Left ventricle myocardium inferior (tissue), 1 donor: Measurements from ENCODE around the gene PPARG. TPM values are rescaled to one million over a fixed set of nuclear protein-coding genes. Genes with fewer than 3 reads are reported as not detected.
A peak's percentile ranks its signal among the peaks of the same experiment; 100 is the strongest.

Experiments
- DNase-seq: peaks from one replicate; pipeline ENCODE4 v3.0.0-alpha.2; 2020
- H3K27ac ChIP-seq: fragments of 200-600 bp; replicated peaks from 2 replicates; pipeline ENCODE4 v1.8.0; 2021
- H3K27me3 ChIP-seq: fragments of 200-600 bp; 2 replicates; pipeline ENCODE4 v1.8.0; 2021; ENCODE audit warnings: low read depth
- H3K36me3 ChIP-seq: fragments of 200-600 bp; 2 replicates; pipeline ENCODE4 v1.8.0; 2021
- H3K4me1 ChIP-seq: fragments of 200-600 bp; 2 replicates; pipeline ENCODE4 v1.8.0; 2021
- H3K4me3 ChIP-seq: fragments of 200-600 bp; 2 replicates; pipeline ENCODE4 v1.8.0; 2021; ENCODE audit warnings: mild to moderate bottlenecking, moderate library complexity
- H3K9me3 ChIP-seq: fragments of 200-600 bp; replicated peaks from 2 replicates; pipeline ENCODE4 v1.8.0; 2021
- intact Hi-C: fragments of 100-400 bp; cut with micrococcal nuclease; formaldehyde crosslinking; loops from one replicate; pipeline ENCODE4 v1.11.0; 2022
- total RNA-seq: library from RNA; stranded (reverse); fragmentation: NEBNext Ultra II Directional; extraction: Animal tissue kit (Norgen Biotek cat#: 25700); gene quantifications from one replicate; pipeline ENCODE4 v1.2.1, GENCODE V29; 2021
- TF ChIP-seq, protein P1 (sequence below): fragments of 200-600 bp; IDR thresholded peaks from 2 replicates; pipeline ENCODE4 v1.8.0; 2021; ENCODE audit warnings: antibody characterized with exemption, mild to moderate bottlenecking, borderline replicate concordance
- donor health status: DM: no; HTN: yes; CAD: no; lungs with severe emphysema.

Gene PPARG
- total RNA-seq, 1 donor from 2014 or later: 15.6 TPM

DNA sequence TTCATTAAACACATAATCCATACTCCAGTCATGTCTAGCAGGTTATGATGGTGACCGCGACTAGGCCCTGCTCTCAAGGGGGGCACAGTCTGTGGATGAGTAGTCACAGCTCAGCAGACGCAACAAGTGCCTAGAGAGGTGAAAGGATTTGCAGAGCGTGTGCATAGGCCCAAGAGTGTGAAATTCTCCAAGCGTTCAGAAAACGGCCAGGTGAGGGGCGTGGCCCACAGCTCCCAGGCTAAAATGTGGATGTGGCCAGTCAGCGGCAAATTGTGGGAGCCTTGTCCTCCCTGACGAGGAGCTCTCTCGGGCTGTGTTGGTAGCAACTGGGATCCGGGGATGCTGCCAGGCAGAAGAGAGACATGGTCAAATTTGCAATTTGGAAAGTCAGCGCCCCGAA lies 149.0 kb downstream of the PPARG start:
- Histone ChIP-seq H3K36me3 (peaks cover 11% of the 10 kb centered on the region), H3K9me3 (no peaks in the 10 kb centered on the region), H3K27me3 (no peaks in the 10 kb centered on the region), H3K4me3 (no peak overlapping the region), H3K4me1 (peaks cover 29% of the 10 kb centered on the region), H3K27ac (no peak overlapping the region)
- intact Hi-C loops: no loop called here
- TF ChIP-seq, protein P1, sequence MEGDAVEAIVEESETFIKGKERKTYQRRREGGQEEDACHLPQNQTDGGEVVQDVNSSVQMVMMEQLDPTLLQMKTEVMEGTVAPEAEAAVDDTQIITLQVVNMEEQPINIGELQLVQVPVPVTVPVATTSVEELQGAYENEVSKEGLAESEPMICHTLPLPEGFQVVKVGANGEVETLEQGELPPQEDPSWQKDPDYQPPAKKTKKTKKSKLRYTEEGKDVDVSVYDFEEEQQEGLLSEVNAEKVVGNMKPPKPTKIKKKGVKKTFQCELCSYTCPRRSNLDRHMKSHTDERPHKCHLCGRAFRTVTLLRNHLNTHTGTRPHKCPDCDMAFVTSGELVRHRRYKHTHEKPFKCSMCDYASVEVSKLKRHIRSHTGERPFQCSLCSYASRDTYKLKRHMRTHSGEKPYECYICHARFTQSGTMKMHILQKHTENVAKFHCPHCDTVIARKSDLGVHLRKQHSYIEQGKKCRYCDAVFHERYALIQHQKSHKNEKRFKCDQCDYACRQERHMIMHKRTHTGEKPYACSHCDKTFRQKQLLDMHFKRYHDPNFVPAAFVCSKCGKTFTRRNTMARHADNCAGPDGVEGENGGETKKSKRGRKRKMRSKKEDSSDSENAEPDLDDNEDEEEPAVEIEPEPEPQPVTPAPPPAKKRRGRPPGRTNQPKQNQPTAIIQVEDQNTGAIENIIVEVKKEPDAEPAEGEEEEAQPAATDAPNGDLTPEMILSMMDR: no peak
- no peak for DNase-seq

DNA sequence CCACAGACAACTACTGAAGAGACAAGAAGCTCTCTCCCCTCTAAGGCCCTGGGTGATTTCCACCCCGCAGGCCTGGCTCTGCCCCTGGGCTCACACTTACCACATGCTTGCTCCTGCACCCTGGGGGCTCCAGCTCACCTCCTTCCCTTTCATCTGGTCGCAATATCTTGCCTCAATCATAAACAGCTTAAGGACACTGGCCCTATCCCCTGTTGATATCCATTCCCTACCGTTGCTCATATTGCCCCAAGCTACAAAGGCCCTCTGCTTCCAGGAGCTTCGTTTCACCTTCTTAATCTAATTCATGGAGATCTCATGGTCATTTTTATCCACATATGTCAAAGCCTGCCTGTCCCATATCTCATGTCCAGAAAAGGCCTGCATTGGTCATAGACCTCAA lies 149.4 kb downstream of the PPARG start:
- TF ChIP-seq, protein P1: no peak
- H3K4me1 ChIP-seq: peaks cover 33% of the 10 kb centered on the region
- no peak overlapping the region for H3K27ac ChIP-seq
- no peaks in the 10 kb centered on the region for H3K27me3 ChIP-seq
- intact Hi-C loops: no loop called here
- no peak overlapping the region for H3K4me3 ChIP-seq
- H3K36me3 ChIP-seq: peaks cover 11% of the 10 kb centered on the region
- no peaks in the 10 kb centered on the region for H3K9me3 ChIP-seq
- DNase-seq: no peak

DNA sequence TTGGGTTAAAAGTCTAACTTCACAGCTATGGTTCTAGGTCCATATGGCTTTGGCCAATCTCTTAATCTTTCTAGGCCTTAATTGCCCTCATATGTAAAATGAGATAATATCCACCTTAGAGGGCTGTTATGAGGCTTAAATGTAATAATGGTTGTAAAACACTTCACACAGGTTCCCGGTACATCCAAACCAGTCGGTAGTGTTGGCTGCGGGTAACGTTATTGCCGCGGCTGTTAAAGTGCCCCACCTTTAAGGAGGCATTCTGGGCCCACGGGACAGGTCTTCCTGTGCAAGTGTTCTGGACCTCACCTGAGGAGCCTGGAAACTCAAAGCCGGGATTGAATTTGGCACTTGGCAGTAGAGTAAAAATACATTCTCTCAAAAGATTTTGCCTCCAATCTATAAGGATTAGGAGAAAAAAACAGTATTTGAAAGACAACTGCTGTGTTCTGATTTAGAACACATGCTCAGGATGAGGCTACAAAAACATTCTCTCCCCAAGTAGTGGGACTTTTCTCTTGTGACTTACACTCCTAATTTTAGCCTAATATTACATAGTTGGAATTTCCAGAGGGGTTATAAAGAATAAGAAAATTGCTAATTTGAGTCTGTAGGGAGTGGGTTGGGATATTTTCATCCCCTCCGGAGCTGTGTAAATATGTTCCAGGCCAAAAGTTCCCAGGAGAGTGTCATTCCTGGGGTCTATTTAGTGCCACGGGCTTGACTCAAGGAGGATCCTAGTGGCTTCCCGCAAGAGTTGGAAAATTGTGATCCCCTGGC lies 150.5 kb downstream of the PPARG start:
- Histone ChIP-seq H3K27me3 (no peaks in the 10 kb centered on the region), H3K36me3 (peaks cover 5% of the 10 kb centered on the region), H3K4me3 (no peak overlapping the region), H3K4me1 (peaks cover 44% of the 10 kb centered on the region), H3K27ac (no peak overlapping the region), H3K9me3 (no peaks in the 10 kb centered on the region)
- TF ChIP-seq, protein P1: no peak
- intact Hi-C loops: no loop called here
- no peak for DNase-seq

DNA sequence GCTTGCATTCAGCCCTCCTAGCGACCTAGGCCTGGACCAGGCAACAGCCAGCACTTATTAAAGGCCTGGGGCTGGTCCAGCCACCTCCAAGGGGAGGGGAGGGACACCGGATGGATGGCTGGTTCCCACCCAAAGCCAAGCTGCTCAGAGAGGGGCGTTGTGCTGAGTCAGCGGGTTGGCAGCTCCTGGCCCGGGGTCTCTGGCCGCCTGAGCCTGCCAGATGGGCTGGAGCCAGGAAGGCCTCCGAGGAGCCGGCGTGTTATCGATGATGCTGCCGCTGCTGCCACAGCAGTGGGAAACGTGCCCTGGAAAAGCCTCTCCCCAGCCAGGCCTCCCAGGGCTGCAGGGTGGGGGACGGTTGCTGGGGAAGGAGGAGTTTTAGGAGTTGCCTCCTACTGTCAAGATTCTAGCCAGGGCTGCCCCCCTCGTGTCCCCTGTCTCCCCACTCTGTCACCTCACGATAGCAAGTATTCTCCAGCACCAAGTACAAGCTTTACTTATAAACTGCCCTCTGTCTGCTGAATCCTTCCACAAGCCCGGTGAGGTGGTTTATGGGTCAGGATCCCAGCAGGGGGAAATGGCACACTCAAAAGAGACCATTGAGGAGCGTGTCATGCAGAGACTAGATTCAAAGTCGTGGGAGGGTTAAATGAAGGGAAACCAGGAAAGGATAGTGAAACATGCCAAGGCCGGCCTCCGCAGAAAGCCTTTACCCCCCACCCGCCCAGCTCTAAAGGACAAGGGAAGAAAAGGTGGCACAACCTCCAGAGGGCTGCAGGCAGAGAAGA lies 152.3 kb downstream of the PPARG start:
- peak overlapping the region; percentile 79 for H3K27ac ChIP-seq
- no peaks in the 10 kb centered on the region for H3K36me3 ChIP-seq
- H3K4me3 ChIP-seq: no peak overlapping the region
- intact Hi-C loops: no loop called here
- DNase-seq: peak; percentile 75
- no peaks in the 10 kb centered on the region for H3K9me3 ChIP-seq
- TF ChIP-seq, protein P1: no peak
- peaks cover 48% of the 10 kb centered on the region for H3K4me1 ChIP-seq
- no peaks in the 10 kb centered on the region for H3K27me3 ChIP-seq

DNA sequence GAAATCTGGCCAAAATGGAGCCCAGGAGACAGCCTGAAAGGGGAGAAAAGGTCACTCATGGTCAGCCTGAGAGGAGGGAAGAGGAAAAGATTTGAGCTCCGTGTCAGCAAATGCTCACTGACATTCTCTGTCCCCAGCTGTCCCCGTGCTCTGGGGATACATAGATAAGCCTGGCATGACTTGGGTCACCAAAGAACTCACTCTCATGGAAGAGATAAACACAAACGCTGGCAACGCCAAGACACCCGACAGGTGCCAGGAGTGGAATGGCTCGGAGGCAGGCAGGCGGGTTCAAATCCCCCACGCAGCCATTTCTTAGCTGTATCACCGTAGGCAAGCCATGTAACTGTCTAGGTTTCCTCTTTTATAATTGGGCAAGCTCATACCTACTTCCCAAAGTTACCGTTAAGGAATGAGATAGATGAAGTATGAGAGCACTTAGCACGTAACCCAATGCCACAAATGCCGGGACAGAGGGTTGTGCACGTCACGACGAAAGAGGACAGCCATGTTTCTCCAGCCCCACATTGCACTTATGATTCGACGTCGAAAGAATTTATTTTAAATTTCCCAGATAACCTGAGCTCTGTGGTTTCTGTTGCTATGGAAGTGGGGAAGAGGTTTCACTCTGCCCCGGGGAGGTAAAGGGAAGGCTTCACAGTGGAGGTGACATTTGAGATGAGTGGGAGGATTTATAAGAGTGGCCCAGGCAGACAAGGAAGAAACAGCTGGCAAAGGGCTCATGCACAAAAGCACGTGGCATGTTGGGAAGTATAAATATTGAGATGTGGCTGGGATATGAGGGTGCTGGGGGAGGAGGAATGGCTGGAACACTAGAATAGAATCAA lies 154.0 kb downstream of the PPARG start:
- H3K9me3 ChIP-seq: no peaks in the 10 kb centered on the region
- peaks cover 48% of the 10 kb centered on the region for H3K4me1 ChIP-seq
- no peak overlapping the region for H3K4me3 ChIP-seq
- no peaks in the 10 kb centered on the region for H3K27me3 ChIP-seq
- peak overlapping the region; percentile 79 for H3K27ac ChIP-seq
- TF ChIP-seq, protein P1: no peak
- H3K36me3 ChIP-seq: no peaks in the 10 kb centered on the region
- intact Hi-C loops: no loop called here
- peak; percentile 50 for DNase-seq
